ENCODE results near the gene SSTR3. TPM values are rescaled to one million over a fixed set of nuclear protein-coding genes. Genes with fewer than 3 reads are reported as not detected.
A peak's percentile ranks its signal among the peaks of the same experiment; 100 is the strongest.

SSTR3 gene
- total RNA-seq, 1 donor from 2014 or later: 0.75 TPM

DNA sequence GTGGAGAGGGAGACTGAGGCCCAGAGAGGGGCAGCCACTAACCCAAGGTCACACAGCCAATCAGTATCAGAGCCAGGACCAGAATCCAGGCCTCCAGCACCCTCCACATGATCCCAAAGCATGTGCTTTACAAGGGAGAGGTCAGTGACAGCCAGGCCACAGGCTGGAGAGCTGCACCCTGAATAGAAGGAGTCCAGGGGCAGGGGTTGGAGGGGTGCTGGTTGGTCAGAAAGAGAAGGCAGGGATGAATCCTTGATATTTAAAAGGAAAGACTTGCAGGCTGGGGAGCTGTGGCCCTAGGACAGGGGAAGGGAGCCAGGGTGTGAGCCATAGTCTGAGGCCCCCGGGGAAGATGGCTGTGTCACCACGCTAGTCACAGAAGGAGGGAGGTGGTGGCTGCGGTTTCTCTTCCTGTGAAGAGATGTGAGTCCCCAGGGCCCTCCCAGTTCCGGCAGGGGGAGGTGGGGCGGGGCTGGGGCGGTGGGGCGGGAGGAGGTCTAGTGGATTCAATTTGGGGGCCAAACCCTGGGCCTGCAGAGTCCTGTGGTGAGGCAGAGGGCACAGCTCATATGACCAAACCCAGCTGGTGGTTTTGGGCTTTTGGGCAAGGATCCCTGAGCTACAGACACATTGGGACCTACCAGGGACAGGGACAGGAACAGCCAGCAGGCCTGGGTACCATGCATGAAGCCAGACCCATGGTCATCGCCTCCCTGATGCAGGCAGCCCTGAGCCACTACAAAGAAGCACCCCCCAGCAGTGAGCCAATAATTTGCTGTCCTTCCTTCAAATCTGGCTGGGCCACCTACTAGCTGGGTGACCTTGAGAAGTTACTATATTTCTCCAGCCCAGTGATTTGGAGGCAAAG is 17.8 kb upstream of the SSTR3 start:
- DNase-seq (ENCODE audit: low spot score): peak; percentile 85
- intact Hi-C loops (cut with micrococcal nuclease): loop anchor here (1.0 to 10.0 kb wide), 7 partner anchors 8 to 375 kb away; partner anchors contain the start of genes GGA1 and IL2RB
- H3K36me3 Mint-ChIP-seq (ENCODE audit: low read depth): peaks cover 87% of the 10 kb centered on the region

DNA sequence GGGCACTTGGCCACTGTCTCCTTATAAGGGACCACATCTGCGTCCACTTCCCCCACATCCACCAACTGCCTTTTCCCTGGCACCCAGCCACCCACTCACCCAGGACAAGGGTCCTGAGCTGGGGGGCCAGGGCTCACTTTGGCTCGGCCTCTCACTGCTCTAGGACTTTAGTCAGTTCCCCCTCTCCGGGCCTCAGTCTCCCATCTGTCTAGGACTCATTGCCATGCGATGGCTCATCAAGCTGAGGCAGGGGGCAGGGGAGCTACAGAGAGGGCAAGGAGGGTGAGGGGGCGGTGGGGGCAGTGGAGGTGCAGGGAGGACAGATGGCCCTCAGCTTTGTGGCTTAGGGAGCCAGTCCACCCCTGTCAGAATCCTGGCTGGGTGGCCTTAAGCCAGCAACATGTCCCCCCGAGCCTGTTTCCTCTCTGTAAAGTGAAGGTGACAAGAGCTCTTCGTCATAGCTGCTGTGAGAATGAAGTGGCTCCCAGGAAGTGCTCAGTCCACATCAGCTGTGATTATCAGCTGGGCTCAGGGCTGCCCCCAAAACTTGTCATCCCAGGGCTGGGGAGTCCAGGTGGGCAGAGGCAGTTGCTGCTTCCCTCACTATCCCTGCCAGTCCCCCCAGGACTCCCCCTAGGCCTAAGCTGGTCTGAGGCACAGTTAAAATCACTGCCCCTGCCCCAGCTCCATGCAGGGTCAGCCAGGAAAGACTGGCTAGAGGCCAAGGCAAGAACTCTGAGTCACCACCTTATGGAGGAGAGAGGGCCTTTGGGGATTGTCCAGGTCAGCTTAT is 16.9 kb upstream of the SSTR3 start:
- Mint-ChIP-seq H3K4me3 (ENCODE audit: low read depth) (peak overlapping the region; percentile 74), H3K36me3 (ENCODE audit: low read depth) (peaks cover 87% of the 10 kb centered on the region), H3K27ac (peak overlapping the region; percentile 95), H3K9me3 (no peaks in the 10 kb centered on the region), H3K27me3 (ENCODE audit: low read depth) (no peaks in the 10 kb centered on the region), H3K4me1 (ENCODE audit: low read depth) (peaks cover 80% of the 10 kb centered on the region)
- no peak for DNase-seq (ENCODE audit: low spot score)
- intact Hi-C loops (cut with micrococcal nuclease): no loop called here

More for the DNA sequence above, 17.8 kb upstream of the SSTR3 start:
- Mint-ChIP-seq H3K9me3 (no peaks in the 10 kb centered on the region), H3K4me1 (ENCODE audit: low read depth) (peaks cover 81% of the 10 kb centered on the region), H3K27me3 (ENCODE audit: low read depth) (no peaks in the 10 kb centered on the region), H3K27ac (peak overlapping the region; percentile 95), H3K4me3 (ENCODE audit: low read depth) (peak overlapping the region; percentile 74)

DNA sequence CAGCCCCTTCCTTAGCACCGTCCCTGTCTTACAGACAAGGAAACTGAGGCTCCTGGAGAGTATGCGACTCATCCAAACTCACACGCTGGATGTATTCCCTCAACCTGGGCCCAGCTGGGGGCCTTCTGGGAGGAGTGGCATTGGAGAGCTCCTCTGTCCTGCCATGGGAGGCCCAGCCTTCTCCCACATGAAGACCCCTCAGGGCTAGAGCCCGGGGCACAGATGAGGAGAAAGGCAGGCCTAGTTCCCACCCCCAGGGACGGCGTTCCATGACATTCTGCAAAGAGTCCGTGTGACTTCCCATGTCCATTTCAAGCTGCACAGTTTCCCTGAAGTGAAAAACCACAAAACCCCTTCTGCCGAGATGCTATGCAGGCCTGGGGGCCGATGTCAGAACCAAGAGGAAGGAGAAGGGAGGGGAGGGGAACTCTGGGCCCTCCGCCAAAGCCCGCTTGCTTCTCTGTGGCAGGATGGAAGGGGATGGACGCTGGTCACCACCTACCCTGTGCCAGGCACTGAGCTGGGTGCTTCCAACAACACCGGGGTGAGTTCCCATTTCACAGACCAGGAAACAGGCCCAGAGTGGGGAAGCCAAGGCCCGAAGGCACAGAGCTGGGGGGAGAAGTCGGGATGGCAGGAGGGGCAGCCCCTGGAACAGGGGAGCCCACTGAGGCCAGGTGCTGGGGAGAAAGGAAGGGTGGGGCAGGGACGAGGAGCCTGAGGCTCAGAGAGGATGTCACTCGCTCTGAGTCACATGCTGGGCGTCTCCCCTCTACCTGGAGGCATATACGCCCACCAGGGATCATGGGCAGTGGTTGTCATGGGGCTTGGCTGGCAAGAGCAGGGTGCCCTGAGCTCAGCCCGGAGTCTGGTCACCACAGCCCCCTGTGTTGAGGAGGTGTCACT is 16.1 kb upstream of the SSTR3 start:
- H3K27ac Mint-ChIP-seq: peak overlapping the region; percentile 95
- no peak for DNase-seq (ENCODE audit: low spot score)
- no peaks in the 10 kb centered on the region for H3K9me3 Mint-ChIP-seq
- no peaks in the 10 kb centered on the region for H3K27me3 Mint-ChIP-seq (ENCODE audit: low read depth)
- H3K4me3 Mint-ChIP-seq (ENCODE audit: low read depth): peak overlapping the region; percentile 51
- intact Hi-C loops (cut with micrococcal nuclease): no loop called here
- H3K36me3 Mint-ChIP-seq (ENCODE audit: low read depth): peaks cover 88% of the 10 kb centered on the region
- H3K4me1 Mint-ChIP-seq (ENCODE audit: low read depth): peaks cover 81% of the 10 kb centered on the region

DNA sequence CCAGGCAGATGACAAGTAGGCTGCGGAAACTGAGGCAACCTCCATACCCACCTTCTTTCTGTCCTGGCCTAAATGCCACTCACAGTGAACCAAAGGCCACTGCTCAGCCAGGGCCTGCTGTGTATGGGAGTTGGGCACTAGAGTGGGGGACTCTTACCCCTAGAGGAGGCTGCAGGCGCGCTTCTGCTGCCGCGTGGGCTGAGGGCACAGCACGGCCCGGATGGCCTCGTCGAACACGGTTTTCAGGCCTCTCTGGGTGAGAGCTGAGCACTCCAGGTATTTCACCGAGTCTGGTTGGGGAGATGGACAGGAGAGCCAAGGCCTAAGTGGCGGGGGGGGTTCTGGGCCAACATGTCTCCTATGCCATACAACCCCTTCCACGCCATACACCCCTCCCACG is 14.2 kb upstream of the SSTR3 start:
- Mint-ChIP-seq H3K9me3 (peaks cover 7% of the 10 kb centered on the region), H3K4me3 (ENCODE audit: low read depth) (no peak overlapping the region), H3K27me3 (ENCODE audit: low read depth) (no peaks in the 10 kb centered on the region), H3K36me3 (ENCODE audit: low read depth) (peaks cover 89% of the 10 kb centered on the region), H3K4me1 (ENCODE audit: low read depth) (peaks cover 83% of the 10 kb centered on the region), H3K27ac (peak overlapping the region; percentile 78)
- DNase-seq (ENCODE audit: low spot score): no peak
- intact Hi-C loops (cut with micrococcal nuclease): no loop called here

GRCh38 chr22:37226087-37226486 is 13.8 kb upstream of the SSTR3 start:
- H3K36me3 Mint-ChIP-seq (ENCODE audit: low read depth): peaks cover 89% of the 10 kb centered on the region
- no peak for DNase-seq (ENCODE audit: low spot score)
- intact Hi-C loops (cut with micrococcal nuclease): no loop called here
- H3K27ac Mint-ChIP-seq: peak overlapping the region; percentile 78
- H3K4me3 Mint-ChIP-seq (ENCODE audit: low read depth): no peak overlapping the region
- H3K27me3 Mint-ChIP-seq (ENCODE audit: low read depth): no peaks in the 10 kb centered on the region
- H3K4me1 Mint-ChIP-seq (ENCODE audit: low read depth): peaks cover 83% of the 10 kb centered on the region
- peaks cover 11% of the 10 kb centered on the region for H3K9me3 Mint-ChIP-seq

DNA sequence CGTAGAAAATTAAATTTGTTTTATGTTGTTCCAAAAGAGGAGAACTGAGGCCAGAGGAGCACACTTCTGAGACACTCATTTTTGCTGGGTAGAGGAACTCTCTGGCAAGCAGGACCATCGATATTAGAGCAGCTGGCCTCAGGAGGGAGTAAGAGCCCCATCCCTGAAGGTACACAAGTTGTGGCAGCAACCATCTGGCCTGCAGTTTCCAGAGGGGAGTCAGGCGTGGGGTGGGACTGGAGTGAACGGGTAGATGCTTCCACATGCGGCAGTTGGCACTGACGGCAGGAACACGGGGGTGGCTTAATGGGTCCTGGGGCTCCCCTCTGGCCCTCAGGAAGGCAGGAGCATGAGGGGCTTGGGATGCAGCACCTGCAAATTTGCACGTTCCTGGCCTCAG is 13.2 kb upstream of the SSTR3 start:
- DNase-seq (ENCODE audit: low spot score): no peak
- Mint-ChIP-seq H3K4me3 (ENCODE audit: low read depth) (no peak overlapping the region), H3K9me3 (peaks cover 16% of the 10 kb centered on the region), H3K27ac (peak overlapping the region; percentile 74), H3K36me3 (ENCODE audit: low read depth) (peaks cover 89% of the 10 kb centered on the region), H3K4me1 (ENCODE audit: low read depth) (peaks cover 83% of the 10 kb centered on the region), H3K27me3 (ENCODE audit: low read depth) (no peaks in the 10 kb centered on the region)
- intact Hi-C loops (cut with micrococcal nuclease): no loop called here

GRCh38 chr22:37224757-37225420 is 12.6 kb upstream of the SSTR3 start:
- peaks cover 16% of the 10 kb centered on the region for H3K9me3 Mint-ChIP-seq
- intact Hi-C loops (cut with micrococcal nuclease): loop anchor here (1.0 kb wide), 1 partner anchor 26 kb away; no protein-coding TSS in a partner anchor
- peak overlapping the region; percentile 74 for H3K27ac Mint-ChIP-seq

GRCh38 chr22:37223965-37224551 is 11.8 kb upstream of the SSTR3 start:
- Mint-ChIP-seq H3K9me3 (peaks cover 16% of the 10 kb centered on the region), H3K4me3 (ENCODE audit: low read depth) (peak overlapping the region; percentile 43), H3K27ac (peak overlapping the region; percentile 85), H3K4me1 (ENCODE audit: low read depth) (peaks cover 85% of the 10 kb centered on the region), H3K36me3 (ENCODE audit: low read depth) (peaks cover 82% of the 10 kb centered on the region), H3K27me3 (ENCODE audit: low read depth) (no peaks in the 10 kb centered on the region)
- no peak for DNase-seq (ENCODE audit: low spot score)
- intact Hi-C loops (cut with micrococcal nuclease): loop anchor here (1.0 kb wide), 1 partner anchor 25 kb away; no protein-coding TSS in a partner anchor

More at GRCh38 chr22:37224757-37225420, 12.6 kb upstream of the SSTR3 start:
- H3K36me3 Mint-ChIP-seq (ENCODE audit: low read depth): peaks cover 87% of the 10 kb centered on the region
- H3K4me1 Mint-ChIP-seq (ENCODE audit: low read depth): peaks cover 85% of the 10 kb centered on the region
- no peak for DNase-seq (ENCODE audit: low spot score)
- H3K27me3 Mint-ChIP-seq (ENCODE audit: low read depth): no peaks in the 10 kb centered on the region
- no peak overlapping the region for H3K4me3 Mint-ChIP-seq (ENCODE audit: low read depth)

GRCh38 chr22:37222440-37222971 is 10.2 kb upstream of the SSTR3 start:
- intact Hi-C loops (cut with micrococcal nuclease): loop anchor here (1.0 kb wide), 1 partner anchor 8 kb away; no protein-coding TSS in a partner anchor
- Mint-ChIP-seq H3K9me3 (peaks cover 16% of the 10 kb centered on the region), H3K27me3 (ENCODE audit: low read depth) (no peaks in the 10 kb centered on the region), H3K36me3 (ENCODE audit: low read depth) (peaks cover 70% of the 10 kb centered on the region), H3K27ac (peak overlapping the region; percentile 85), H3K4me3 (ENCODE audit: low read depth) (no peak overlapping the region), H3K4me1 (ENCODE audit: low read depth) (peaks cover 83% of the 10 kb centered on the region)
- no peak for DNase-seq (ENCODE audit: low spot score)

DNA sequence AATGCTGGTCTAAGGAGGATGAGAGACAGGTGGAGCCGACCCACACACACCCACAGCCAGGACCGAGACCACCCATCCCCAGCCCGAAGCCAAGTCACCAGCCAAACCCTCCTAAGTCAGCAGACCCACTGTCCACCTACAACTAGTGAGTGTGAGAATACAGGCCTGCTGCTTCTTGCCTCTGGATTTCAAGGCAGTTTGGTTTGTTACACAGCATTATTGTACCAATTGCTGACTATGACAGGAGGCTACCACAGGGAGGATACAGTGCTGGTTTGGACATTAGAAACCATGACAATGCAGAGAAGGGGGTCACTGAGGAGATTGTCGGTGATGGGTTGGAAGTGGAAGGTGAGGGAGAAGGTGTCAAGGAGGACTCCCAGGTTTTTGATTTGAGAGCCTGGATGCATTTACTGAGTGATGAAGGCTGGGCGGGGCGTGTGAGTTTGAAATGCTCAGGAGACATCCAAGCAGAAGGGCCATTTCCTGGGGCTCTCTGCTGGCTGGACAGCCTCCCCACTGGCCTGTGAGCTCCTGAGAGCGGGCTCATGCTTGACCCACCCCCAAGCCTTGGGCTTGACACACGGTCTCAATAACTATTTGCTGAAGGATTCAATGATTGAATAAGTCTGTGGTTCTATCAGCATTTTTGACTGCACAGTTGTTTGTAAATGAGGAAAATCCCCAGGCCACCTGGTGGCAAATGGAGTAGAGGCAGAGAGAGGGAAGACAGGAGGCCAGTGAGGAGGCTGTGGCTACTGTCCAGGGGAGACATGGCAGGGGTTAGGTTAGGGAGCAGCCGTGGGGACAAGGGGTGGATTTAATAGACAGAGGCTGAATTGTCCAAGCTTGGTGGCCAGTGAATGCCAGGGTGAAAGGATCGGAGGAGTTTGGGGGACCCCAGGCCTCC is 9.4 kb upstream of the SSTR3 start:
- no peak for DNase-seq (ENCODE audit: low spot score)
- Mint-ChIP-seq H3K9me3 (peaks cover 16% of the 10 kb centered on the region), H3K27ac (peak overlapping the region; percentile 85), H3K27me3 (ENCODE audit: low read depth) (no peaks in the 10 kb centered on the region), H3K4me1 (ENCODE audit: low read depth) (peaks cover 83% of the 10 kb centered on the region), H3K4me3 (ENCODE audit: low read depth) (no peak overlapping the region), H3K36me3 (ENCODE audit: low read depth) (peaks cover 69% of the 10 kb centered on the region)
- intact Hi-C loops (cut with micrococcal nuclease): loop anchor here (1.0 kb wide), 1 partner anchor 9 kb away; no protein-coding TSS in a partner anchor

All from activated T-helper 2 cell treated with anti-CD3 and anti-CD28 coated beads, Interferon-gamma antibody, Interleukin-2, Interleukin-4, amounts not matched to agents 10 μg/mL and 5 μg/mL and 100 μg/mL, durations not matched to agents 14 hours and 24 hours and 36 hours (primary cell).